SK-N-SH treated with all-trans-retinoic acid at 6 μM for 48 hours (cell line): ENCODE data around the gene MAPK6.

ENCODE experiments used
- ARNTL ChIP-seq: fragments of 450-650 bp; formaldehyde crosslinking; IDR thresholded peaks from 2 replicates; pipeline ENCODE4 v1.5.0; 2020; ENCODE audit warnings: low read depth, mild to moderate bottlenecking, moderate library complexity, borderline replicate concordance
- BACH2 ChIP-seq: fragments of 250-450 bp; sonication (Bioruptor Pico); IDR thresholded peaks from 2 replicates; pipeline ENCODE4 v1.9.0; 2021; ENCODE audit warnings: mild to moderate bottlenecking, borderline replicate concordance
- CSDC2 ChIP-seq: fragments of 250-450 bp; sonication (Bioruptor Pico); IDR thresholded peaks from 2 replicates; pipeline ENCODE4 v1.5.0; 2020; ENCODE audit warnings: mild to moderate bottlenecking, moderate library complexity
- CSRNP3 ChIP-seq: fragments of 250-450 bp; sonication (Bioruptor Pico); IDR thresholded peaks from 2 replicates; pipeline ENCODE4 v1.5.1; 2021; ENCODE audit warnings: mild to moderate bottlenecking, moderate library complexity
- GLIS3 ChIP-seq: fragments of 250-450 bp; sonication (Bioruptor Pico); IDR thresholded peaks from 2 replicates; pipeline ENCODE4 v1.5.0; 2020; ENCODE audit warnings: mild to moderate bottlenecking, moderate library complexity
- ISL1 ChIP-seq: fragments of 250-450 bp; sonication (Bioruptor Pico); IDR thresholded peaks from 2 replicates; pipeline ENCODE4 v2.1.2; 2022; ENCODE audit warnings: mild to moderate bottlenecking, moderate library complexity
- OSR1 ChIP-seq: fragments of 250-450 bp; sonication (Bioruptor Pico); IDR thresholded peaks from 2 replicates; pipeline ENCODE4 v1.8.0; 2022; ENCODE audit warnings: moderate library complexity, mild to moderate bottlenecking, inconsistent platforms
- POU6F1 ChIP-seq: fragments of 250-450 bp; sonication (Bioruptor Pico); IDR thresholded peaks from 2 replicates; pipeline ENCODE4 v1.8.0; 2021; ENCODE audit warnings: low read depth, mild to moderate bottlenecking, moderate library complexity, borderline replicate concordance
- TOX ChIP-seq: fragments of 250-450 bp; sonication (Bioruptor Pico); IDR thresholded peaks from 2 replicates; pipeline ENCODE4 v1.8.0; 2021; ENCODE audit warnings: mild to moderate bottlenecking, moderate library complexity, borderline replicate concordance
- ZFP30 ChIP-seq: fragments of 450-650 bp; formaldehyde crosslinking; IDR thresholded peaks from 2 replicates; pipeline ENCODE4 v1.5.0; 2022; ENCODE audit warnings: mild to moderate bottlenecking, moderate library complexity
- ZNF565 ChIP-seq: fragments of 450-650 bp; formaldehyde crosslinking; conservative IDR thresholded peaks from 2 replicates; pipeline ENCODE4 v1.5.0; 2020; ENCODE audit warnings: low read depth, mild to moderate bottlenecking, moderate library complexity
- ZNF70 ChIP-seq: fragments of 450-650 bp; formaldehyde crosslinking; IDR thresholded peaks from 2 replicates; pipeline ENCODE4 v1.5.0; 2020; ENCODE audit warnings: mild to moderate bottlenecking, moderate library complexity
- TF ChIP-seq, protein P1 (sequence below): fragments of 250-450 bp; sonication (Bioruptor Pico); IDR thresholded peaks from 2 replicates; pipeline ENCODE4 v1.8.0; 2020; ENCODE audit warnings: mild to moderate bottlenecking, moderate library complexity, borderline replicate concordance
- TF ChIP-seq, protein P2 (sequence below): fragments of 250-450 bp; sonication (Bioruptor Pico); IDR thresholded peaks from 2 replicates; pipeline ENCODE4 v1.5.1; 2020; ENCODE audit warnings: low read depth, mild to moderate bottlenecking, moderate library complexity

DNA sequence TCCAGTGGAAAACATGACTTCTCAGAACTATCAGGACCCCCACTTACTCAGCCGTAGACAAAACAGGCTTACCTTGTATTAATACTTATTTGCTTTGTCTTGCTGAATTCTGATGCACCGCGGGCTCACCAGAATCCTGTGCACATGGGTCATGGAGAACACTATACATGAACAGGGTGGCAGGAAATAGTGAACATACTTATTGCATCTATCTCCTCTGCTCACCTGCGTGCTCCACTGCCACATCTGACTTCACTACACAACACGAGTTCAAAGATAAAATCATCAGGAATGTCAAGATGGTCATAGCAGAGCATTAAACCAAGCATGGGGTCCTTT, 10.7 kb upstream of the MAPK6 start:
- TF ChIP-seq OSR1 (CRISPR knock-in tag) (no peak), ZFP30 (CRISPR knock-in tag) (no peak), ZNF565 (CRISPR knock-in tag) (no peak), ZNF70 (CRISPR knock-in tag) (no peak), ISL1 (CRISPR knock-in tag) (no peak), ARNTL (CRISPR knock-in tag) (no peak), GLIS3 (CRISPR knock-in tag) (no peak), BACH2 (CRISPR knock-in tag) (no peak), TOX (CRISPR knock-in tag) (no peak), CSDC2 (no peak), POU6F1 (CRISPR knock-in tag) (no peak), CSRNP3 (no peak)
- TF ChIP-seq, protein P1, sequence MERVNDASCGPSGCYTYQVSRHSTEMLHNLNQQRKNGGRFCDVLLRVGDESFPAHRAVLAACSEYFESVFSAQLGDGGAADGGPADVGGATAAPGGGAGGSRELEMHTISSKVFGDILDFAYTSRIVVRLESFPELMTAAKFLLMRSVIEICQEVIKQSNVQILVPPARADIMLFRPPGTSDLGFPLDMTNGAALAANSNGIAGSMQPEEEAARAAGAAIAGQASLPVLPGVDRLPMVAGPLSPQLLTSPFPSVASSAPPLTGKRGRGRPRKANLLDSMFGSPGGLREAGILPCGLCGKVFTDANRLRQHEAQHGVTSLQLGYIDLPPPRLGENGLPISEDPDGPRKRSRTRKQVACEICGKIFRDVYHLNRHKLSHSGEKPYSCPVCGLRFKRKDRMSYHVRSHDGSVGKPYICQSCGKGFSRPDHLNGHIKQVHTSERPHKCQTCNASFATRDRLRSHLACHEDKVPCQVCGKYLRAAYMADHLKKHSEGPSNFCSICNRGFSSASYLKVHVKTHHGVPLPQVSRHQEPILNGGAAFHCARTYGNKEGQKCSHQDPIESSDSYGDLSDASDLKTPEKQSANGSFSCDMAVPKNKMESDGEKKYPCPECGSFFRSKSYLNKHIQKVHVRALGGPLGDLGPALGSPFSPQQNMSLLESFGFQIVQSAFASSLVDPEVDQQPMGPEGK, result no peak
- TF ChIP-seq, protein P2, sequence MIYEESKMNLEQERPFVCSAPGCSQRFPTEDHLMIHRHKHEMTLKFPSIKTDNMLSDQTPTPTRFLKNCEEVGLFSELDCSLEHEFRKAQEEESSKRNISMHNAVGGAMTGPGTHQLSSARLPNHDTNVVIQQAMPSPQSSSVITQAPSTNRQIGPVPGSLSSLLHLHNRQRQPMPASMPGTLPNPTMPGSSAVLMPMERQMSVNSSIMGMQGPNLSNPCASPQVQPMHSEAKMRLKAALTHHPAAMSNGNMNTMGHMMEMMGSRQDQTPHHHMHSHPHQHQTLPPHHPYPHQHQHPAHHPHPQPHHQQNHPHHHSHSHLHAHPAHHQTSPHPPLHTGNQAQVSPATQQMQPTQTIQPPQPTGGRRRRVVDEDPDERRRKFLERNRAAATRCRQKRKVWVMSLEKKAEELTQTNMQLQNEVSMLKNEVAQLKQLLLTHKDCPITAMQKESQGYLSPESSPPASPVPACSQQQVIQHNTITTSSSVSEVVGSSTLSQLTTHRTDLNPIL (CRISPR knock-in tag), result no peak
